ENCODE results near the gene MLLT3.

MLLT3 gene

GRCh38 chr9:20352591-20352990, 269.7 kb downstream of the MLLT3 start:
- no peak for DNase-seq (ENCODE audit: low read depth, low spot score)
- in situ Hi-C loops (cut with HindIII; ENCODE audit: low sequenced_read_pairs): no loop called here
- no peak for TF ChIP-seq CTCF (IDR thresholded peaks at IDR 0.05; ENCODE audit: low read depth, low read length)
- no peak overlapping the region for H3K4me3 ChIP-seq (ENCODE audit: low read depth, low read length)

- TF ChIP-seq CTCF (IDR thresholded peaks at IDR 0.05; ENCODE audit: low read depth, low read length): no peak
- DNase-seq (ENCODE audit: low read depth, low spot score): no peak
- H3K4me3 ChIP-seq (ENCODE audit: low read depth, low read length): no peak overlapping the region
- in situ Hi-C loops (cut with HindIII; ENCODE audit: low sequenced_read_pairs): no loop called here
Measured at GRCh38 chr9:20351715-20352114, 270.6 kb downstream of the MLLT3 start.

- DNase-seq (ENCODE audit: low read depth, low spot score): no peak
- H3K4me3 ChIP-seq (ENCODE audit: low read depth, low read length): no peak overlapping the region
- in situ Hi-C loops (cut with HindIII; ENCODE audit: low sequenced_read_pairs): no loop called here
- TF ChIP-seq CTCF (IDR thresholded peaks at IDR 0.05; ENCODE audit: low read depth, low read length): no peak
Measured at GRCh38 chr9:20349568-20349967, 272.7 kb downstream of the MLLT3 start.

GRCh38 chr9:20343325-20343724, 279.0 kb downstream of the MLLT3 start:
- TF ChIP-seq CTCF (IDR thresholded peaks at IDR 0.05; ENCODE audit: low read depth, low read length): no peak
- DNase-seq (ENCODE audit: low read depth, low spot score): no peak
- no peak overlapping the region for H3K4me3 ChIP-seq (ENCODE audit: low read depth, low read length)
- in situ Hi-C loops (cut with HindIII; ENCODE audit: low sequenced_read_pairs): no loop called here

- in situ Hi-C loops (cut with HindIII; ENCODE audit: low sequenced_read_pairs): no loop called here
- TF ChIP-seq CTCF (IDR thresholded peaks at IDR 0.05; ENCODE audit: low read depth, low read length): no peak
- no peak overlapping the region for H3K4me3 ChIP-seq (ENCODE audit: low read depth, low read length)
- DNase-seq (ENCODE audit: low read depth, low spot score): no peak
Measured at GRCh38 chr9:20340511-20340861, 281.8 kb downstream of the MLLT3 start.

GRCh38 chr9:20335668-20336332, 286.5 kb downstream of the MLLT3 start:
- in situ Hi-C loops (cut with HindIII; ENCODE audit: low sequenced_read_pairs): no loop called here
- H3K4me3 ChIP-seq (ENCODE audit: low read depth, low read length): no peak overlapping the region
- TF ChIP-seq CTCF (IDR thresholded peaks at IDR 0.05; ENCODE audit: low read depth, low read length): no peak
- no peak for DNase-seq (ENCODE audit: low read depth, low spot score)

- TF ChIP-seq CTCF (IDR thresholded peaks at IDR 0.05; ENCODE audit: low read depth, low read length): no peak
- in situ Hi-C loops (cut with HindIII; ENCODE audit: low sequenced_read_pairs): no loop called here
- no peak overlapping the region for H3K4me3 ChIP-seq (ENCODE audit: low read depth, low read length)
- DNase-seq (ENCODE audit: low read depth, low spot score): no peak
Measured at GRCh38 chr9:20333991-20334390, 288.3 kb downstream of the MLLT3 start.
